Measurements from ENCODE around the gene MC5R. TPM values are rescaled to one million over a fixed set of nuclear protein-coding genes. Genes with fewer than 3 reads are reported as not detected.

MC5R gene
- total and polyA plus RNA-seq, 4 donors = not detected

GRCh38 chr18:13791181-13791580 lies 32.8 kb upstream of the MC5R start:
- Histone ChIP-seq H3K4me1 (ENCODE audit: control insufficient read depth in 4 of 4, insufficient read depth in 4 of 4, low read length in 3 of 4) (no peaks in the 10 kb centered on the region), H3K4me3 (ENCODE audit: low read depth in 1 of 3, low read length in 3 of 3) (no peak overlapping the region), H3K27ac (ENCODE audit: low read depth in 1 of 2, low read length in 2 of 2) (no peak overlapping the region), H3K9ac (ENCODE audit: low read depth in 1 of 2, low read length in 2 of 2) (no peak overlapping the region), H3K36me3 (ENCODE audit: control insufficient read depth in 4 of 4, insufficient read depth in 3 of 4, low read depth in 1 of 4, low read length in 3 of 4) (no peaks in the 10 kb centered on the region), H3K27me3 (ENCODE audit: control insufficient read depth in 4 of 4, insufficient read depth in 4 of 4, low read length in 3 of 4) (no peaks in the 10 kb centered on the region), H3K9me3 (ENCODE audit: control insufficient read depth in 4 of 4, low read length in 3 of 4) (no peaks in the 10 kb centered on the region)
- WGBS = 78% methylated on average over 7 of the region's 7 CpGs
- TF ChIP-seq NR2F2 (IDR thresholded peaks at IDR 0.05) = no peak
- TF ChIP-seq FOXA1 (IDR thresholded peaks at IDR 0.05) = no peak
- TF ChIP-seq EGR1 (IDR thresholded peaks at IDR 0.05; ENCODE audit: low read depth in 2 of 2) = no peak
- no peak for DNase-seq (ENCODE audit: low spot score)

GRCh38 chr18:13793819-13794218 lies 30.1 kb upstream of the MC5R start:
- no peak overlapping the region for H3K27ac ChIP-seq (ENCODE audit: low read depth in 1 of 2, low read length in 2 of 2)
- H3K36me3 ChIP-seq (ENCODE audit: control insufficient read depth in 4 of 4, insufficient read depth in 3 of 4, low read depth in 1 of 4, low read length in 3 of 4) = no peaks in the 10 kb centered on the region
- no peak overlapping the region for H3K4me3 ChIP-seq (ENCODE audit: low read depth in 1 of 3, low read length in 3 of 3)
- H3K9ac ChIP-seq (ENCODE audit: low read depth in 1 of 2, low read length in 2 of 2) = no peak overlapping the region
- 54% methylated on average over 7 of the region's 7 CpGs for WGBS
- TF ChIP-seq HNF4G (IDR thresholded peaks at IDR 0.05) = no peak
- TF ChIP-seq HNF4A (conservative IDR thresholded peaks at IDR 0.05) = no peak
- no peak for TF ChIP-seq MAX (IDR thresholded peaks at IDR 0.05)
- TF ChIP-seq ATF3 (IDR thresholded peaks at IDR 0.05) = no peak
- no peak for DNase-seq (ENCODE audit: low spot score)
- no peaks in the 10 kb centered on the region for H3K9me3 ChIP-seq (ENCODE audit: control insufficient read depth in 4 of 4, low read length in 3 of 4)
- H3K4me1 ChIP-seq (ENCODE audit: control insufficient read depth in 4 of 4, insufficient read depth in 4 of 4, low read length in 3 of 4) = no peaks in the 10 kb centered on the region
- H3K27me3 ChIP-seq (ENCODE audit: control insufficient read depth in 4 of 4, insufficient read depth in 4 of 4, low read length in 3 of 4) = no peaks in the 10 kb centered on the region

- Histone ChIP-seq H3K4me1 (ENCODE audit: control insufficient read depth in 4 of 4, insufficient read depth in 4 of 4, low read length in 3 of 4) (peaks cover 0 to 9% (median 3%) of the 10 kb centered on the region in 4 donors), H3K27ac (ENCODE audit: low read depth in 1 of 2, low read length in 2 of 2) (no peak overlapping the region), H3K9ac (ENCODE audit: low read depth in 1 of 2, low read length in 2 of 2) (no peak overlapping the region), H3K4me3 (ENCODE audit: low read depth in 1 of 3, low read length in 3 of 3) (no peak overlapping the region), H3K36me3 (ENCODE audit: control insufficient read depth in 4 of 4, insufficient read depth in 3 of 4, low read depth in 1 of 4, low read length in 3 of 4) (no peaks in the 10 kb centered on the region), H3K9me3 (ENCODE audit: control insufficient read depth in 4 of 4, low read length in 3 of 4) (no peaks in the 10 kb centered on the region), H3K27me3 (ENCODE audit: control insufficient read depth in 4 of 4, insufficient read depth in 4 of 4, low read length in 3 of 4) (no peaks in the 10 kb centered on the region)
- 83% methylated on average over 14 of the region's 14 CpGs for WGBS
- DNase-seq (ENCODE audit: low spot score) = no peak
- TF ChIP-seq EGR1 (IDR thresholded peaks at IDR 0.05; ENCODE audit: low read depth in 2 of 2) (no peak), FOXA2 (IDR thresholded peaks at IDR 0.05) (no peak), CTCF (IDR thresholded peaks at IDR 0.05; ENCODE audit: low read depth, low read length, missing input control) (no peak), ATF3 (IDR thresholded peaks at IDR 0.05) (no peak), TAF1 (conservative IDR thresholded peaks at IDR 0.05) (no peak), MAX (IDR thresholded peaks at IDR 0.05) (no peak)
These were observed 27.4 kb upstream of the MC5R start for GRCh38 chr18:13796515-13796914.

- no peak overlapping the region for H3K27ac ChIP-seq (ENCODE audit: low read depth in 1 of 2, low read length in 2 of 2)
- H3K9ac ChIP-seq (ENCODE audit: low read depth in 1 of 2, low read length in 2 of 2) = no peak overlapping the region
- H3K4me3 ChIP-seq (ENCODE audit: low read depth in 1 of 3, low read length in 3 of 3) = no peak overlapping the region
- TF ChIP-seq RAD21 (IDR thresholded peaks at IDR 0.05) (no peak), ATF3 (IDR thresholded peaks at IDR 0.05) (no peak)
- no peaks in the 10 kb centered on the region for H3K9me3 ChIP-seq (ENCODE audit: control insufficient read depth in 4 of 4, low read length in 3 of 4)
- H3K36me3 ChIP-seq (ENCODE audit: control insufficient read depth in 4 of 4, insufficient read depth in 3 of 4, low read depth in 1 of 4, low read length in 3 of 4) = no peaks in the 10 kb centered on the region
- no peaks in the 10 kb centered on the region for H3K27me3 ChIP-seq (ENCODE audit: control insufficient read depth in 4 of 4, insufficient read depth in 4 of 4, low read length in 3 of 4)
- H3K4me1 ChIP-seq (ENCODE audit: control insufficient read depth in 4 of 4, insufficient read depth in 4 of 4, low read length in 3 of 4) = peaks cover 0 to 9% (median 4%) of the 10 kb centered on the region in 4 donors
- no peak for DNase-seq (ENCODE audit: low spot score)
- WGBS = 82% methylated on average over 3 of the region's 3 CpGs
These were observed 26.8 kb upstream of the MC5R start for GRCh38 chr18:13797157-13797611.
